Measurements from ENCODE around the gene ELMOD3.

DNA sequence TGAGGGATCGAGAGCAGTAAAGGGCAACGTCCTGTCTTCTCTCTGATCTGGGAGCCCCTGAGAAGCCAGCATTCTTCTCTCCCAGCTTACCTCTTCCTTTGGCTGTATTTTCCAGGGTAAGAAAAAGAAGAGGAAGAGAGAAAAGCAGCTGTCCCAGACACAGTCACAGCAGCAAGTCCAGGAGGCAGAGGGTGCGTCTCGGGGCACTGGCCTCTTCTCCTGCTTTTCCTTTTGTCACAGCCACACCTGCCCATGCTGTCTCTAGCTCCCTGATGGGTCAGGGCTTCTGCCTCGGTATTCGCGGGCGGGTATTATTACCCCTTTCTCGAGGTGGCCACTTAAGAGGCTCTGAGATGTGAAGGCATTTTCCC, 47.1 kb upstream of the ELMOD3 start:
- TF ChIP-seq, protein P1, sequence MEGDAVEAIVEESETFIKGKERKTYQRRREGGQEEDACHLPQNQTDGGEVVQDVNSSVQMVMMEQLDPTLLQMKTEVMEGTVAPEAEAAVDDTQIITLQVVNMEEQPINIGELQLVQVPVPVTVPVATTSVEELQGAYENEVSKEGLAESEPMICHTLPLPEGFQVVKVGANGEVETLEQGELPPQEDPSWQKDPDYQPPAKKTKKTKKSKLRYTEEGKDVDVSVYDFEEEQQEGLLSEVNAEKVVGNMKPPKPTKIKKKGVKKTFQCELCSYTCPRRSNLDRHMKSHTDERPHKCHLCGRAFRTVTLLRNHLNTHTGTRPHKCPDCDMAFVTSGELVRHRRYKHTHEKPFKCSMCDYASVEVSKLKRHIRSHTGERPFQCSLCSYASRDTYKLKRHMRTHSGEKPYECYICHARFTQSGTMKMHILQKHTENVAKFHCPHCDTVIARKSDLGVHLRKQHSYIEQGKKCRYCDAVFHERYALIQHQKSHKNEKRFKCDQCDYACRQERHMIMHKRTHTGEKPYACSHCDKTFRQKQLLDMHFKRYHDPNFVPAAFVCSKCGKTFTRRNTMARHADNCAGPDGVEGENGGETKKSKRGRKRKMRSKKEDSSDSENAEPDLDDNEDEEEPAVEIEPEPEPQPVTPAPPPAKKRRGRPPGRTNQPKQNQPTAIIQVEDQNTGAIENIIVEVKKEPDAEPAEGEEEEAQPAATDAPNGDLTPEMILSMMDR (IDR thresholded peaks at IDR 0.05; ENCODE audit: low read depth, low read length, missing input control), result no peak
- no peak for TF ChIP-seq FOXA1 (IDR thresholded peaks at IDR 0.05)
- no peak for TF ChIP-seq TAF1 (conservative IDR thresholded peaks at IDR 0.05)
